Heart right ventricle (tissue), 16 donors: ENCODE measurements around the gene ATG4C. TPM values are rescaled to one million over a fixed set of nuclear protein-coding genes. Genes with fewer than 3 reads are reported as not detected.
A peak's percentile ranks its signal among the peaks of the same experiment; 100 is the strongest.
"Not testable (repeated sequence)": the region's sequence is repeated elsewhere in the genome, so short reads cannot be mapped to it uniquely, and the experiment has no call there.

Experiments
- ATAC-seq, 8 donors: fragments of 200-7000 bp; cut with Tn5 transposase; one replicate each; pipeline ENCODE4 v1.9.1; 2020; ENCODE audit warnings: mild to moderate bottlenecking in 8 of 8, moderate library complexity in 8 of 8, moderate number of reproducible peaks in 1 of 8
- DNase-seq, 2 donors: peaks; one replicate each; pipeline ENCODE4 v3.0.0-alpha.2; 2020
- H3K27ac ChIP-seq, 10 donors: fragments of 200-600 bp; sonication (generic) in 2 of 10; one replicate each; pipeline versions ENCODE4 v1.5.0 to v1.8.0; 2020 to 2022; ENCODE audit warnings: mild to moderate bottlenecking in 3 of 10
- H3K27me3 ChIP-seq, 7 donors: fragments of 200-600 bp; one replicate each; pipeline ENCODE4 v1.8.0; 2021 to 2022; ENCODE audit warnings: mild to moderate bottlenecking in 2 of 7
- H3K36me3 ChIP-seq, 9 donors: fragments of 200-600 bp; sonication (generic) in 1 of 9; one replicate each; pipeline versions ENCODE4 v1.5.0 to v1.8.0; 2020 to 2022; ENCODE audit warnings: mild to moderate bottlenecking in 2 of 9
- H3K4me1 ChIP-seq, 9 donors: fragments of 200-600 bp; sonication (generic) in 1 of 9; one replicate each; pipeline versions ENCODE4 v1.5.0 to v1.8.0; 2020 to 2022; ENCODE audit warnings: mild to moderate bottlenecking in 4 of 9
- H3K4me3 ChIP-seq, 10 donors: fragments of 200-600 bp; sonication (generic) in 2 of 10; one replicate each; pipeline versions ENCODE4 v1.5.0 to v1.8.0; 2020 to 2022; ENCODE audit warnings: mild to moderate bottlenecking in 7 of 10, moderate library complexity in 2 of 10
- H3K9me3 ChIP-seq, 11 donors: fragments of 200-600 bp in 10 of 11; sonication (generic) in 2 of 11; one replicate each; pipeline versions ENCODE4 v1.5.0 to v1.8.0; 2013 to 2022; ENCODE audit warnings: mild to moderate bottlenecking in 2 of 11, control low read depth in 1 of 11, moderate library complexity in 1 of 11
- WGBS, 2 donors: extraction: QIAGEN DNeasy Blood & Tissue Kit; methylation state at CpG; one replicate each; pipeline ENCODE4 v1.1.7; 2013; ENCODE audit warnings: inconsistent platforms in 1 of 2; 5-methylcytosine and 5-hydroxymethylcytosine counted together
- intact Hi-C, 10 donors: fragments of 100-400 bp; cut with DNase I; formaldehyde crosslinking; loops; one replicate each; pipeline versions ENCODE4 v1.11.1 to v1.14.2; 2022
- polyA plus RNA-seq, 2 donors: library from polyadenylated mRNA; stranded (reverse); fragments of 200-250 nt; gene quantifications; one replicate each; pipeline ENCODE4 v1.2.3, GENCODE V29; 2013
- total RNA-seq, 10 donors: library from RNA; stranded (reverse); fragmentation: NEBNext Ultra II Directional in 3 of 10; extraction: Animal tissue kit (Norgen Biotek cat#: 25700) in 3 of 10; gene quantifications; one replicate each; pipeline versions ENCODE4 v1.2.1 to v1.2.4, GENCODE V29; 2021 to 2023
- TF ChIP-seq, protein P1 (sequence below), 9 donors: fragments of 200-600 bp; sonication (generic) in 2 of 9; IDR thresholded peaks; one replicate each; pipeline versions ENCODE4 v1.5.0 to v1.8.0; 2021 to 2022; ENCODE audit warnings: antibody characterized with exemption in 9 of 9, mild to moderate bottlenecking in 5 of 9, moderate library complexity in 1 of 9
- donor health status: Arrhythmogenic right ventricular cardiomyopathy.
- donor health status: ischemic (EF 13 %, LVEDD 7.1; RV severe dilation, severe dysfunction).
- donor health status: healthy with polysubstance abuse.
- donor health status: DM: no; HTN: yes; CAD: no.
- donor health status: DM: no; HTN: no; CAD: no.
- donor health status: ischemic (EF 25% LVEDD 6.9; RV normal size, moderate dysfunction).
- donor health status: ischemic (EF 25% LVEDD 5.7; RV mildly dilated, moderate dysfunction).
- donor health status: healthy.
- donor health status: DM: yes; HTN: yes; CAD: no.
- donor health status: Ischemic cardiomyopathy.
- donor health status: ischemic (EF 35%, LVEDD 5.7; RV mildly dilated, moderate dysfunction).
- donor health status: nonischemic (EF 11% LVEDD 7.7; RV severe dilation, severe dysfunction).
- donor health status: DM: yes; HTN: yes; CAD: no.
- donor health status: PGD.
- donor health status: ischemic (EF 29% LVEDD 5.4; RV normal size, mild dysfunction).
- donor health status: nonischemic (EF 23%, LVEDD 6.1; RV moderate dilation, normal function).

Gene ATG4C
- total and polyA plus RNA-seq, 12 donors, result 4.2 to 17.9 (median 8.7) TPM

DNA sequence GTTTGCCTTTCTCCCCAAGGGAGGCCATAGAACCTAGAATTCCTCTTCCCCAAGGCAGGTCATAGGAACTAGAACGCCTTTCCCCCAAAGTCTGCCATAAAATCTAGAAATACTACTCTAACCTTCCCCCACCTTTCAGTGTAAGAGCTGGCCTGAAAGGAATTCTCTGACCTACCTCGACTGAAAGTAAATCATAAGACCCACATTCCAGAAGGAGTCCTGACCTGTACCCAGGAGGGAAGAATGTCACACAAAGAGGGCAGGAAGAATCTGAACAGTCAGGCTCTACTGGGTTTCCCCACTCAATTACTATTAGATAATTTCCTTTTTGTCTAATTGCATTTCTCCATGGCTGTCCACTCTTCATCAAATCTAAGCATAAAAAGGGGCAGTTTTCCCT lies 5.7 kb upstream of the ATG4C start:
- Histone ChIP-seq H3K4me3 (no peak overlapping the region), H3K27me3 (no peaks in the 10 kb centered on the region), H3K9me3 (peaks cover 0 to 7% (median under 1%) of the 10 kb centered on the region in 11 donors), H3K27ac (no peak overlapping the region), H3K36me3 (no peaks in the 10 kb centered on the region), H3K4me1 (peaks cover 0 to 15% (median 6%) of the 10 kb centered on the region in 9 donors)
- TF ChIP-seq, protein P1, sequence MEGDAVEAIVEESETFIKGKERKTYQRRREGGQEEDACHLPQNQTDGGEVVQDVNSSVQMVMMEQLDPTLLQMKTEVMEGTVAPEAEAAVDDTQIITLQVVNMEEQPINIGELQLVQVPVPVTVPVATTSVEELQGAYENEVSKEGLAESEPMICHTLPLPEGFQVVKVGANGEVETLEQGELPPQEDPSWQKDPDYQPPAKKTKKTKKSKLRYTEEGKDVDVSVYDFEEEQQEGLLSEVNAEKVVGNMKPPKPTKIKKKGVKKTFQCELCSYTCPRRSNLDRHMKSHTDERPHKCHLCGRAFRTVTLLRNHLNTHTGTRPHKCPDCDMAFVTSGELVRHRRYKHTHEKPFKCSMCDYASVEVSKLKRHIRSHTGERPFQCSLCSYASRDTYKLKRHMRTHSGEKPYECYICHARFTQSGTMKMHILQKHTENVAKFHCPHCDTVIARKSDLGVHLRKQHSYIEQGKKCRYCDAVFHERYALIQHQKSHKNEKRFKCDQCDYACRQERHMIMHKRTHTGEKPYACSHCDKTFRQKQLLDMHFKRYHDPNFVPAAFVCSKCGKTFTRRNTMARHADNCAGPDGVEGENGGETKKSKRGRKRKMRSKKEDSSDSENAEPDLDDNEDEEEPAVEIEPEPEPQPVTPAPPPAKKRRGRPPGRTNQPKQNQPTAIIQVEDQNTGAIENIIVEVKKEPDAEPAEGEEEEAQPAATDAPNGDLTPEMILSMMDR (IDR thresholded peaks at IDR 0.05), result no peak
- WGBS, 2 donors, result 48 to 49% methylated on average over 2 of the region's 2 CpGs
- intact Hi-C loops, result no loop called here
- DNase-seq (no peak), ATAC-seq (no peak)

DNA sequence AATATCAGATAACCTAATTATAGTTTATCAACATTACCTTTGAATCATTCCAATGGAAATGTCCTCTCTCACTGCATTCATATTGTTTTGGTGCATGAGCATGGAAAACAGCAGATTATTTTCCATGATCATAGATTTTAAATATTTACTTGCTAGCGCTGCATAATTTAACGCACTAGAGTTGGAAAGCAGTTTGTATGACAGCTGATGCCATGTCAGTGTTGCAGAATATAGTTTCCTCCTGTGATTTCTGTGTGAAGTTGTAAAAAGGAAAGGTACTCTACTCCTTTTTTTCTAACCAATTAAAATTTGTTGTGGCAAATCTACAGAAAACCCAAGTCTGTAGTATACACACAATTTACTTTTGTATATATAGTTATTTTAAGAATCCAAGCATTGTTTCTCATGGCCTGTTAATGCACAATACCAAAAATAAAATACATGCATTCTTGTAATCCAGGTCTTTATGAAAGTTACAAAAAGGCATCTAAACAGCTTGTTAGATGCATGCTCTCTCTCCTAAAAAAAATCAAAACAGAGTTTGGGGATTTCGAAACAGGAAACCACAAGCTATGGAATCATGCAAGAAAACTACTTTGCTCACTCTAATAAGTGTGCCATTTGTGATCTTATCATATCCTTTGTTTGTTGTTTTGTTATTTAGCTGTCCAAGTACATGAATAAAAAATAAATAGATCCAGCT lies 1.9 kb upstream of the ATG4C start:
- TF ChIP-seq, protein P1 (IDR thresholded peaks at IDR 0.05), result no peak
- no peak overlapping the region for H3K4me3 ChIP-seq
- H3K27ac ChIP-seq, result no peak overlapping the region
- ATAC-seq (no peak), DNase-seq (no peak)
- WGBS, 2 donors, result 73 to 74% methylated on average over 3 of the region's 3 CpGs
- H3K4me1 ChIP-seq, result peaks cover 3 to 34% (median 21%) of the 10 kb centered on the region in 9 donors
- no peaks in the 10 kb centered on the region for H3K36me3 ChIP-seq
- intact Hi-C loops, result loop anchor here in 1 of 10 donors (5.0 kb wide), 1 partner anchor 345 kb away; the partner anchor contains the start of gene USP1
- no peaks in the 10 kb centered on the region for H3K9me3 ChIP-seq
- no peaks in the 10 kb centered on the region for H3K27me3 ChIP-seq

DNA sequence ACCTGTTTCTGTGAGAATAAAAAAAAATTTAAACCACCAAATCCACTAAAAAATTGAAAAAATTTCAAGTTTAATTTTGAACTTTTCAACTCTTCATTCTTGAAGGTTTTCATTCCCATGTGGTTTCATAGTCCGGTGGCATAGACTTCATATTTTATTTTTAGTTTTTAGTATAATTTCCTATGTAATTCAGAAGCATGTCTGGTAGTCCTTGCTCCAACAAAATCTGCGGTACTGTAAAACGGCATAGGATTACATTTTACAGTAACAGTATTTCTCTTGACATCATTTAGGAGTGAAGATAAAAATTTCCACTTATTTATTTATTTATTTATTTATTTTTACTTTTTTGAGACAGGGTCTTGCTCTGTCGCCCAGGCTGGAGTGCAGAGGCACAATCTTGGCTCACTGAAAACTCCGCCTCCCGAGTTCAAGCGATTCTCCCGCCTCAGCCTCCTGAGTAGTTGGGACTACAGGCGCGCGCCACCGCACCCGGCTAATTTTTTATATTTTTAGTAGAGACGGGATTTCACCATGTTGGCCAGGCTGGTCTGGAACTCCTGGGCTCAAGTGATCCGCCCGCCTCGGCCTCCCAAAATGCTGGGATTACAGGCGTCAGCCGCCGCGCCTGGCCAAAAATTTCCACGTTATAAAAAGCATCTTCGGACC lies 1.3 kb upstream of the ATG4C start:
- not testable (repeated sequence) for H3K27me3 ChIP-seq, H3K9me3 ChIP-seq, ATAC-seq, H3K36me3 ChIP-seq, DNase-seq
- Histone ChIP-seq H3K4me3 (peak overlapping the region in 8 of 10 donors; percentile 50 to 95 (median 81)), H3K4me1 (peaks cover 3 to 34% (median 21%) of the 10 kb centered on the region in 9 donors), H3K27ac (peak overlapping the region in 2 of 10 donors; percentile 92 to 93)
- WGBS, 2 donors, result 84 to 90% methylated on average over 23 of the region's 23 CpGs
- intact Hi-C loops, result loop anchor here in 1 of 10 donors (5.0 kb wide), 1 partner anchor 345 kb away; the partner anchor contains the start of gene USP1

DNA sequence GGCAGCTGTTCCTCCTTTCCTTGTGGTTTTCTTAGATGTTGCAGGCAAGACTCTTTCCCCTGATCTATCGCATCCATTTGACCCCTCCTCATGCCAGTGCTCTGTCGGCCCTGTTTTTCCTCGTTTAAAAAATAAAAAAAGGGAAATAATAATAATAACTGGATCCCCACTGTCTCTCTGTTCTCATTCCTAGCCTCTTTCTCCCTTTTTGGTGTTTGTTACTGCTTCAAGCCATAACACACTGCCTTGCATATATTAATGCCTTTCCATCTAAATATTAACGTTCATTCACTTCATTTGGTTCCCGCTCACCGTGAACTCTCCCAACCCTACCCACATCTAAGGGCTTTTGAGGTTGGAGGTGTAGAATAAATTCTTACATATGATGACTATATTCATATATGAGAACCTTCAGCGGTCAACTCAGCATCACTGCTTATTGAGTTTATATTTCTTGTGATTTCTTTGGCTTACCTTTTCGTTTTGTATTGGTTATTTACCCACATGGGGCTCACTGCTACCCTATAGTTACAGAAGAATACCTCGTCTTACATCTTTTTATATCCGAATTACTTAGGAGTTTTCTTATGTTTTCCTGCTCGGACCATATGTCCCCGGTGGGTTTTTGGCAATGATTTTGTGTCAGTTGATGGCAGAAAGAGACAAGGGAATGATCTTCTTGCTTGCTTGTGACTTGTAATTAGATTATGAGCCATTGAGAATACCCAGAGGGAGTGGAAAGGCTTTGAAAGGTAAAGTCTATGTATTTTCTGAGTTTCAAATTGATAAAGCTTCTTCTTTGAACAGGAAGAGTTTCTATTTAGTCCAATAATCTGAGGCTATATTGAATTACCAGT lies 805 bp downstream of the ATG4C start:
- no peaks in the 10 kb centered on the region for H3K27me3 ChIP-seq
- H3K27ac ChIP-seq, result peak overlapping the region in 9 of 10 donors; percentile 75 to 96 (median 93)
- DNase-seq (no peak), ATAC-seq (peak; percentile 15 to 45 (median 30))
- H3K36me3 ChIP-seq, result no peaks in the 10 kb centered on the region
- intact Hi-C loops, result loop anchor here in 1 of 10 donors (5.0 kb wide), 1 partner anchor 347 kb away; the partner anchor contains the start of gene USP1
- peak overlapping the region; percentile 50 to 95 (median 78) for H3K4me3 ChIP-seq
- H3K9me3 ChIP-seq, result no peaks in the 10 kb centered on the region
- H3K4me1 ChIP-seq, result peaks cover 3 to 34% (median 21%) of the 10 kb centered on the region in 9 donors
- 7 to 10% methylated on average over 12 of the region's 12 CpGs for WGBS, 2 donors
- TF ChIP-seq, protein P1 (IDR thresholded peaks at IDR 0.05), result no peak
